Fibroblast of peridontal ligament (primary cell): Measurements from ENCODE around the gene TAS2R43.
"Not testable (repeated sequence)": the region's sequence is repeated elsewhere in the genome, so short reads cannot be mapped to it uniquely, and the experiment has no call there.

Source experiments
- DNase-seq: peaks from one replicate; pipeline ENCODE4 v3.0.0-alpha.2; 2010; ENCODE audit errors: extremely low read depth

Gene TAS2R43

DNA sequence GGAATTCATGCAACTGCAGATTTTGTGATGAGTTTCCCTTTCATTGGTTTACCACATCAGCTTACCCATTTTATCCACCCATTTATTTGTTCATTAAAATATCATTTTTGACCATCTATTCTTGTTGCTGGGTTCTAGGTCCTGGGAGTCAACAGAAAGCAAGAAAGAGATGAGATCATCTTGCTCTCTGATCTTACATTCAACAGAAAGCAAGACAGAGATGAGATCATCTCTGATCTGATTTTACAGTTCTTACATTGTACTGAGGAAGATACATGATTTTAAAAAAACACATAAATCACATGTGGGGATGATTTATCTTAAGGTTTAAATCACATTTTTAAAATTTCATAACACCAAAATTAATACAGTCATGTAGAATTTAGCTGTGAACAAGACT lies 32.3 kb downstream of the TAS2R43 start:
- DNase-seq, result peak; percentile 27

DNA sequence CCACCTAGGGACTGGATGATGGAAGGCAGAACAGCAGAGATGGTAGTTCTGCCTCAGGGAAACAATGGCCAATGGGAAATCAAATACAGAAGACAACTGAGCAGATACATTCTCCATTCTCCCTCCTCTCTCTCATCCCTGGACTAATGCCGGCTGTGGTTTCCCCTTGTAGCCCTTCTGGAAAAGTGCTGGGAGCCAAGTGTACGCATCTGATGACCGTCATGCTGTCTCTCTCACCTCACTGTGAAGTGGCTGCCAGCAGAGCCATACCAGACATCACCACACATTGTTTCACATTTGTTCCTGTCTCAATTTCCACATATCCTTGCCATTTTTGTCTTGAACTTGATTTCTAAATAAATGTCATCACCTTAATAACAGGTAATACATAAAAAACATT lies 33.1 kb downstream of the TAS2R43 start:
- no peak for DNase-seq

DNA sequence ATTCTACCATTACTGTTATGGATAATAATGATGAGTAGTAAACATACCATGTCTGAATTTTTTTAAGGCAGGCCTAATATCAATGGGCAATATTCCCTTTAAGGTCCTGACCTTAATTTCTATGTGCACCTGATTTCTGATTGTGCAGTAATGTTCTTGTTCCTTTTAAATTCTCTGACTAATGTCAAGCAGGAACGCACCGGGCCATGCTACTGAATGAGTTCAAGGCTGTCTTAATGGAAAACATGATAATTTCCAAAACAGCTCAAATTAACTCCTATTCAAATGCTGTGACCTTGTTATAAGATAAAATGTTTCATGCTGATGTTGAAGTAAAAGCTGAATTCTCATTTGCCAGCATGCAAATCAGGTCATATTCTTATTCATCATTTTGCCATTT lies 36.8 kb downstream of the TAS2R43 start:
- DNase-seq, result no peak

DNA sequence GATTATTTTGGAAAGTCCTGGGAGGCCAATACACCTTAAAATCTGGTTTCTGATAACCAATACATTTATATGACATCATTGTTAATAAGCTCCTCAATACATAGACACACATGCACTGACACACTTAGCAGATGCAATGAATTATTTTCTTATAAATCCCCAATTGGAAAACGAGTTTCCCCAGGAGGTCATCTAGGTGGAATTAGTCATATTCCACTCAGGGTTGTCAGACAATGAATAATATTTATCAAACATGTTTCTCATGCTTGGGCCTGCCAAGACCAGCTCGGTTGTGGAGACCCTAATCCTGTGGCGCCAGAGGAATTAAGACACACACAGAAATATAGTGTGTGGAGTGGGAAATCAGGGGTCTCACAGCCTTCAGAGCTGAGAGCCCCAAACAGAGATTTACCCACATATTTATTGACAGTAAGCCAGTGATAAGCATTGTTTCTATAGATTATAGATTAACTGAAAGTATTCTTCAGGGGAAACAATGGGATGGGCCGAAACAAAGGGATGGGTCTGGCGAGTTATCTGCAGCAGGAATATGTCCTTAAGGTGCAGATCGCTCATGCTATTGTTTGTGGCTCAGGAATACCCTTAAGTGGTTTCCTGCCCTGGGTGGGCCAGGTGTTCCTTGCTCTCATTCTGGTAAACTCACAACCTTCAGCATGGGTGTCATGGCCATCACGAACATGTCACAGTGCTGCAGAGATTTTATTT lies 42.1 kb downstream of the TAS2R43 start:
- not testable (repeated sequence) for DNase-seq

DNA sequence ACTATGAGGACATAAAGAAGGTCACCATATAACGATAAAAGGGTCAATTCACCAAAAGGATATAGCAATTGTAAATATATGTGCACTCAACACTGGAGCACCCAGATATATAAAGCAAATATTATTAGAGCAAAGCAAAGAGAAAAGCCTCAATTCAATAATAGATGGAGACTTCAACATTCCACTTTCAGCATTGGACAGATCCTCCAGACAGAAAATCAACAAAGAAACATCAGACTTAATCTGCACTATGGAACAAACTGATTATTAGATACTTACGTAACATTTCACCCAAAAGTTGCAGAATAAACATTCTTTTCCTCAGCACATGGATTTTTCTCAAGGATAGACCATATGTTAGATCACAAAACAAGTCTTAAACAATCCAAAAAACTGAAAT lies 50.7 kb downstream of the TAS2R43 start:
- DNase-seq, result not testable (repeated sequence)
